Activated CD8-positive, alpha-beta memory T cell treated with anti-CD3 and anti-CD28 coated beads for 36 hours (primary cell): ENCODE data around the gene ARMC5. TPM values are rescaled to one million over a fixed set of nuclear protein-coding genes. Genes with fewer than 3 reads are reported as not detected.

Source experiments
- CTCF ChIA-PET: fragments of 350-600 bp; sonication (Branson Sonifier 250); formaldehyde crosslinking; loops from one replicate; lab custom pipeline; 2021; ENCODE audit warnings: antibody characterized with exemption; lab: Charles Lee
- POLR2A ChIA-PET: fragments of 350-600 bp; sonication (Branson Sonifier 250); formaldehyde crosslinking; loops from one replicate; lab custom pipeline; 2021; ENCODE audit warnings: antibody characterized with exemption; lab: Charles Lee
- total RNA-seq, 2 experiments: library from RNA; stranded (reverse); gene quantifications; one replicate each; pipeline ENCODE4 v1.2.3, GENCODE V29; 2021

The ARMC5 gene
- total RNA-seq, 2 experiments from 2014 or later: 11.8 to 12.3 TPM

DNA sequence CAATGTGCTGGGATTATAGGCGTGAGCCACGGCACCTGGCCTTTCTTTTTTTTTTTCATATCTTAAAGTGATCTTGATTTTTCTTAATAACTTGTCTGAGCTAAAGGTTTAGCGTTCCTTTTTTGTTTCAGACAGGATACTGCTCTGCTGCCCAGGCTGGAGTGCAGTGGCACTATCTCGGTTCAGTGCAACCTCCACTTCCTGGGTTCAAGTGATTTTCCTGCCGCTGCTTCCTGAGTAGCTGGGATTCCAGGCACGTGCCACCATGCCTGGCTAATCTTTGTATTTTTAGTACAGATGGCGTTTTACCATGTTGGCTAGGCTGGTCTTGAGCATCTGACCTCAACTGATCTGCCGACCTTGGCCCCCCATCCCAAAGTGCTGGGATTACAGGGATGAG is 44.9 kb downstream of the ARMC5 start:
- POLR2A ChIA-PET: no interaction called here
- CTCF ChIA-PET: no interaction called here

DNA sequence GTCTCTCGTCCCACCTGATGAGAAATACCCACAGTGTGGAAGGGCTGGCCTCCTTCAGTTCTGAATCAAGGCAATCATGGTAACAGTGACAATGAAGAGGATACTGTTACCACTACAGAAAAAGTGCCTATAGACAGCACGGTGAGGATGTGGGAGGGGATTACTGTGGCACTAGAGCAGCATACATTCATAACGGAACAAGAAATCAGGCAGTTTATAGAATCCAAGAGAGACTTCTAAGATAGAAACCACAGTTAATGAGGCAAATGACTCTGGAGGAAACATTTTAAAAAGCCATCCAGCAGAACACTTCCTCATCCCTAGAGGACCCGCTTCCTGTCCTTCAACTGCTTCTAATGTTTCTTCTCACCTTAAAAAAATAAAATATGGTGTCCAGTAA is 46.2 kb downstream of the ARMC5 start:
- CTCF ChIA-PET: no interaction called here
- POLR2A ChIA-PET: no interaction called here

DNA sequence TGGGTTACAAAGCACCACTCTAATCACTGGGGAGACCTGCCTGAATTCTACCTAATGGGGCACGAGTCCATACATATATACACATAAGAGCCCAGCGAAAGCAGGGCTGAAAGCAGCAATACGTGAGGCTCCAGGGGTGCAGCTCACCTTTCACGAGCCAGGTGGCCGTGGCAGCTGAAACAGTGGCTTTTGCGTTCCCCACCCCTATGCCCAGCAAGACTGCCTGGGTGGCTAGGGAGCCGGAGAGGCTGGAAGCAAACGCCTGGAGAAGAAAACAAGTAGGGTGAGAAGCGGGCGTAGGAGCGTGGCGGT is 48.3 kb downstream of the ARMC5 start:
- CTCF ChIA-PET: interaction anchor here (1.3 kb wide), 1 partner anchor 207 kb away, joined by 6 read pairs; no protein-coding TSS in a partner anchor
- POLR2A ChIA-PET: interaction anchor here (0.6 to 2.5 kb wide), 6 partner anchors 9 to 328 kb away, joined by 3 to 11 read pairs (median 3); partner anchors contain the start of genes ARMC5 and FUS

DNA sequence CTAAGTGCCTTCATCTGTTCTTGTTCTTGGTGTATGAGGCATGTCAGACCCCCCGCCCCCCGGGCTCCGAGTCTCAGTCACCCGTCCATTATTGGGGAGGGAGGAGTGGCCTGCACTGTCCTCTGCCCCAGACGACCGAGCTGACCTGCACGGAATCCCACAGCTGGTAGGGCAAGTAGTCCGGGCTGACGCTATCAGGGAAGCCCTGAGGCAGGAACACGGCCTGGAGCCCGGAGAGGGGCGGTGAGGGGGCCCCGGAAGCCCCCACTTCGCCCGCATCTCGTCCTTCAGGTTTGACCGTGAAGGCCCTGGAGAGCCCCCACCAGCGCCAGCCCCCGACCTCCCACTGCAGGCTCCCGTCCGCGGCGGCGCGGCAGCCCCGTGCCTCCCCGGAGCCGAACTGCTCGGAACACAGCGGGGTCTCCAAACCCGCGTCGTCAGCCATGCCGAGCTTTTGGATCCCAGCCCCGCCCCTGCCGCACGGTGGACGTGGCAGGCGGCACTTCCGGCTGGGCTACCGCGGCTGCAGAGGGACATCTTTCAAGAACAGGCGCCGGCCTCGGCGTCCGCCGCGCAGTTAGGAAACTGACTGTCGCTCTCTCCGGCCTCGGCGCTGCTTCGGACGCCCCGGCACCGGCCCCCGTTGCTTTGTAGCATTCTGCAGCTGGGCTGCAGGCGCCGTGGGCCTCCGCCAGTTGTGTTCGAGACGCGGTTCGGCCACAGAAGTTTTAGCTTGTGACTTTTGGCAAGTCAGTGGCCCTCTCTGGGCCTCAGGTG is 48.8 kb downstream of the ARMC5 start, which contains the start of gene RUSF1:
Gene RUSF1 (minus strand): TSS at position 463 of the 777 bp plus-strand sequence. CDS start 18 bp downstream, at position 445.
- ChIA-PET CTCF (interaction anchor here (0.7 to 1.3 kb wide), 3 partner anchors 20 to 206 kb away, joined by 3 to 6 read pairs (median 3); no protein-coding TSS in a partner anchor), POLR2A (interaction anchor here (0.6 to 2.5 kb wide), 6 partner anchors 9 to 365 kb away, joined by 3 to 11 read pairs (median 3); partner anchors contain the start of genes ARMC5 and ZNF267)

DNA sequence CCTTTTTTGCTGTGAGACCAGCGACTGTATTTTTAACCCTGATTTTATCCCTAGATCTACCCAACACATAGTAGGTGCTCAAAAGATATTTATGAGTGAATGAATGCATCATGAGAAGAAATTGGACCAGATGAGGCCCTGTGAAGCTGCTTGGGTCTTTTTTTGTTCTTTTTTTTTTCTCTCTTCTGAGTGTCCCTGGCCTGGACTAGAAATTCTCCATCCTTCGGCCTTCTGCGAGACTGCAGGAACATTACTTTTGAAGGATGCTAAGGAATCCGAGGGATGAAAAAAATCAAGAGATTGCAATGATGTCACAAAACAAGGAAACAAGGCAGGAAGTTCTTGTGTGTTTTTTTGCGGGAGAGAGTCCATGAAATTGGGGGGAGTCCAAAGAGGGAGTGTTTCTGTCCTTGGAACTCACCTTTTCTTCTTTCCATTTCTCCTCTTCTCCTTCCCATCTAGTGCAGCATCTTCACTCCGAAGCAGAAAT is 49.5 kb downstream of the ARMC5 start:
- ChIA-PET POLR2A (interaction anchor here (0.7 to 2.5 kb wide), 3 partner anchors 20 to 365 kb away, joined by 3 to 11 read pairs (median 4); partner anchors contain the start of genes ARMC5 and ZNF267), CTCF (interaction anchor here (0.9 to 1.3 kb wide), 2 partner anchors 48 to 206 kb away, joined by 3 to 6 read pairs; no protein-coding TSS in a partner anchor)

DNA sequence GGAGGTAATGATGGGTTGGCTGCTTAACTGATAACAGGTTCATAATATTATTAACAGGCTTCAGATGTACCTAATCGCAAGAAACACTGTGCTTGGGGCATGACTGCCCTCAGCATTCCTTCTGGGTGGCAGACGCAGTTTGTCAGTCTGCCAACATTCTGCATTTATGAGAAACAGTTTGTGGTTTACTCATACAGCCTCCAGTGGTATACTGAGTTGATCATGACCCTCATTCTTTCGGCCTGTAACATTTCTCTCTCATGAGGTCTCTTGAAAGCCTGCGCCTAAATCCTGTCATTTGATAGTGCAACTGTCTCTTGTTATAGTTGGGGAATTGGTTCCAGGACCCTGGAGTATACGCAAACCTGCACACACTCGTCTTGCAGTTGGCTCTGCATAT is 53.8 kb downstream of the ARMC5 start:
- ChIA-PET CTCF (no interaction called here), POLR2A (no interaction called here)

DNA sequence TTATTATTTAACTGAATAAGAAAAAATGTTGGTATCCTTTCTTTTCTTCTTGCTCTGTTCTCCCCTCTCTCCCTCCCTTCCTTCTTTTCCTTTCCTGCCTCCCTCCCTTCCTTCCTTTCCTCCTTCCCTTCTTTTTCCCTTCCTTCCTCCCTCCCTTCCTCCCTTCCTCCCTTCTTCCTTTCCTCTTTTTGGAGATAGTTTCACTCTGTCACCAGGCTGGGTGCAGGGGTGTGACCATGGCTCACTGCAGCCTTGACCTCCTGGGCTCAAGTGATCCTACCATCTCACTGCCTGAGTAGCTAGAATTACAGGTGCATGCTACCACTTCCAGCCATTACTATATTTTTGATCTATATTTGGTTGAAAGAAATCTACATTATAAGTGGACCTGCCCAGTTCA is 54.6 kb downstream of the ARMC5 start:
- ChIA-PET CTCF (no interaction called here), POLR2A (no interaction called here)

Other genes starting within 250 kb of the ARMC5 start
- gene TRIM72, start 245.4 kb upstream of the ARMC5 start, total RNA-seq: not detected
- not detected for gene PYDC1, start 242.4 kb upstream of the ARMC5 start, total RNA-seq
- under 1 TPM; 0.84 to 0.89 TPM for gene ITGAM, start 199.5 kb upstream of the ARMC5 start, total RNA-seq
- 1 to 10 TPM; 4.3 to 5.3 TPM for gene ITGAX, start 104.3 kb upstream of the ARMC5 start, total RNA-seq
- gene ITGAD, start 66.2 kb upstream of the ARMC5 start, total RNA-seq: not detected
- not detected for gene COX6A2, start 31.1 kb upstream of the ARMC5 start, total RNA-seq
- under 1 TPM; 0.10 to 0.11 TPM for gene ZNF843, start 16.7 kb upstream of the ARMC5 start, total RNA-seq
- under 1 TPM; 0.48 to 0.74 TPM for gene TGFB1I1, start 12.7 kb downstream of the ARMC5 start, total RNA-seq
- not detected for gene SLC5A2, start 23.6 kb downstream of the ARMC5 start, total RNA-seq
- 10 to 100 TPM; 40.8 to 45.6 TPM for gene RUSF1, start 48.9 kb downstream of the ARMC5 start, total RNA-seq
- gene AHSP, start 68.4 kb downstream of the ARMC5 start, total RNA-seq: not detected